ENCODE data around the gene AKR1C8. TPM values are rescaled to one million over a fixed set of nuclear protein-coding genes. Genes with fewer than 3 reads are reported as not detected.

The AKR1C8 gene
- total and polyA plus RNA-seq, 2 of the 13 experiments (the other 11 are each of a cell fraction or from before 2014, with no cell fraction given) = 0.12 TPM; not detected in 1

- FAIRE-seq = no peak
- TF ChIP-seq RORA (CRISPR knock-in tag; IDR thresholded peaks at IDR 0.05) (peak; percentile 11; the same call in 1 of the 2 replicates), CHD4 (IDR thresholded peaks at IDR 0.05; ENCODE audit: borderline replicate concordance, low read length) (0 out of 2 replicates have a peak, but pooled peaks have one; percentile 1), SPEN (CRISPR knock-in tag; IDR thresholded peaks at IDR 0.05; ENCODE audit: low read depth) (no peak), ELF3 (CRISPR knock-in tag; IDR thresholded peaks at IDR 0.05) (peak; percentile 5; the same call in 1 of the 2 replicates), NFKBIZ (CRISPR knock-in tag; IDR thresholded peaks at IDR 0.05) (0 out of 2 replicates have a peak, but pooled peaks have one; percentile 3), ZBTB21 (CRISPR knock-in tag; IDR thresholded peaks at IDR 0.05) (no peak), ARID3A (IDR thresholded peaks at IDR 0.05; ENCODE audit: low read depth, low read length) (0 out of 2 replicates have a peak, but pooled peaks have one; percentile 2), RBFOX2 (IDR thresholded peaks at IDR 0.05; ENCODE audit: low read depth, low read length) (0 out of 2 replicates have a peak, but pooled peaks have one; percentile 32)
- Histone ChIP-seq H3K27me3 (ENCODE audit: control insufficient read depth in 1 of 2, insufficient read depth in 2 of 2, low read length in 2 of 2) (no peaks in the 10 kb centered on the region), H3K4me1 (ENCODE audit: insufficient read depth, low read length) (peaks cover 50% of the 10 kb centered on the region), H3K36me3 (replicated peaks in 1 of 2; ENCODE audit: control insufficient read depth in 1 of 2, insufficient read depth in 2 of 2, low read length in 2 of 2) (no peaks in the 10 kb centered on the region; a peak in 1 of 5 replicates), H2AFZ (ENCODE audit: low read length) (no peak overlapping the region), H3K9ac (ENCODE audit: insufficient read depth, low read depth, low read length) (peak overlapping the region; percentile 96), H3K9me3 (ENCODE audit: low read length) (peaks cover 29% of the 10 kb centered on the region), H3K27ac (ENCODE audit: extremely low read length, insufficient read depth, low read length) (peak overlapping the region; percentile 100), H4K20me1 (ENCODE audit: insufficient read depth, low read length) (no peaks in the 10 kb centered on the region), H3K4me2 (ENCODE audit: low read depth, low read length) (peak overlapping the region; percentile 96), H3K4me3 (replicated peaks in 1 of 3; ENCODE audit: insufficient read depth in 1 of 3, low read depth in 2 of 3, low read length in 3 of 3) (peak overlapping the region; percentile 2 to 32 (median 15); a peak in 5 of 6 replicates), H3K79me2 (ENCODE audit: insufficient read depth, low read length) (no peaks in the 10 kb centered on the region)
- no peak for ATAC-seq
- 23% methylated on average over 1 of the region's 1 CpG for whole genome bisulfite sequencing (ENCODE audit: low lambda C conversion rate)
- intact Hi-C loops (cut with micrococcal nuclease; ENCODE audit: unreplicated experiment) (loop anchor here (5.0 kb wide), 1 partner anchor 94 kb away; no protein-coding TSS in a partner anchor), in situ Hi-C loops (cut with HindIII; ENCODE audit: extremely low pct_ligation_motif_present, low pct_unique_long_range_greater_than_20kb) (no loop called here)
- BruUV-seq (replicated peaks) = no TSS peak
- CTCF ChIA-PET (ENCODE audit: low intra/inter-chr PET ratio, low total read pairs) = no interaction called here
- POLR2A ChIA-PET = interaction anchor here (1.2 to 2.7 kb wide), 5 partner anchors 48 to 201 kb away, joined by 4 to 14 read pairs (median 6); partner anchors contain the start of gene AKR1C4
- no peak for DNase-seq (ENCODE audit: low spot score)
Measured at GRCh38 chr10:5148678-5149032, 36.3 kb downstream of the AKR1C8 start.

Data from HepG2 (cell line).